ENCODE results near the gene CPPED1. TPM values are rescaled to one million over a fixed set of nuclear protein-coding genes. Genes with fewer than 3 reads are reported as not detected.

The CPPED1 gene
- total RNA-seq, 1 donor from 2014 or later, result 15.0 TPM

- no peak for DNase-seq (ENCODE audit: low read depth)
- no peak overlapping the region for H3K4me3 ChIP-seq (ENCODE audit: low read depth, low read length)
- TF ChIP-seq, protein P1, sequence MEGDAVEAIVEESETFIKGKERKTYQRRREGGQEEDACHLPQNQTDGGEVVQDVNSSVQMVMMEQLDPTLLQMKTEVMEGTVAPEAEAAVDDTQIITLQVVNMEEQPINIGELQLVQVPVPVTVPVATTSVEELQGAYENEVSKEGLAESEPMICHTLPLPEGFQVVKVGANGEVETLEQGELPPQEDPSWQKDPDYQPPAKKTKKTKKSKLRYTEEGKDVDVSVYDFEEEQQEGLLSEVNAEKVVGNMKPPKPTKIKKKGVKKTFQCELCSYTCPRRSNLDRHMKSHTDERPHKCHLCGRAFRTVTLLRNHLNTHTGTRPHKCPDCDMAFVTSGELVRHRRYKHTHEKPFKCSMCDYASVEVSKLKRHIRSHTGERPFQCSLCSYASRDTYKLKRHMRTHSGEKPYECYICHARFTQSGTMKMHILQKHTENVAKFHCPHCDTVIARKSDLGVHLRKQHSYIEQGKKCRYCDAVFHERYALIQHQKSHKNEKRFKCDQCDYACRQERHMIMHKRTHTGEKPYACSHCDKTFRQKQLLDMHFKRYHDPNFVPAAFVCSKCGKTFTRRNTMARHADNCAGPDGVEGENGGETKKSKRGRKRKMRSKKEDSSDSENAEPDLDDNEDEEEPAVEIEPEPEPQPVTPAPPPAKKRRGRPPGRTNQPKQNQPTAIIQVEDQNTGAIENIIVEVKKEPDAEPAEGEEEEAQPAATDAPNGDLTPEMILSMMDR (conservative IDR thresholded peaks at IDR 0.05; ENCODE audit: low read depth, low read length), result no peak
Observed at GRCh38 chr16:12703935-12704334, 99.8 kb downstream of the CPPED1 start.

GRCh38 chr16:12700161-12700560 lies 103.5 kb downstream of the CPPED1 start:
- DNase-seq (ENCODE audit: low read depth), result no peak
- no peak overlapping the region for H3K4me3 ChIP-seq (ENCODE audit: low read depth, low read length)
- TF ChIP-seq, protein P1 (conservative IDR thresholded peaks at IDR 0.05; ENCODE audit: low read depth, low read length), result no peak

DNA sequence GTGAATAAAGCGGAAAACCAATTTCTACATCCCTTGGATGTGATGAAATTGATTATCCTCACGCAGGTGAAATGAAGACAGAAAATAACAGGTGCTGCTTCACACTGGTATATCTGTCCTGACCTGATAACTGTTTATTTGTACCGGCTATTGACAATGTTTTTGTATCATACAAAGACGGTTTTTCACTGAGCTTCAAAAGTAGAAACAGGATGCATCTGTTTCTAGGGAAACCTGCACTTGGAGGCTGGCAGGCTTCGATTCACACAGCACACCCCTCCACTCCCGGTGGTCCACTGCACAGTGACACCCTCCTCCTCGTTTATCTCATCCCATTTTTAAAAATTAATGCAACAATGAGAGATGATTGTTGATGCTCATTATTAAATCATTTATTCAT lies 104.5 kb downstream of the CPPED1 start:
- TF ChIP-seq, protein P1 (conservative IDR thresholded peaks at IDR 0.05; ENCODE audit: low read depth, low read length), result no peak
- no peak overlapping the region for H3K4me3 ChIP-seq (ENCODE audit: low read depth, low read length)

DNA sequence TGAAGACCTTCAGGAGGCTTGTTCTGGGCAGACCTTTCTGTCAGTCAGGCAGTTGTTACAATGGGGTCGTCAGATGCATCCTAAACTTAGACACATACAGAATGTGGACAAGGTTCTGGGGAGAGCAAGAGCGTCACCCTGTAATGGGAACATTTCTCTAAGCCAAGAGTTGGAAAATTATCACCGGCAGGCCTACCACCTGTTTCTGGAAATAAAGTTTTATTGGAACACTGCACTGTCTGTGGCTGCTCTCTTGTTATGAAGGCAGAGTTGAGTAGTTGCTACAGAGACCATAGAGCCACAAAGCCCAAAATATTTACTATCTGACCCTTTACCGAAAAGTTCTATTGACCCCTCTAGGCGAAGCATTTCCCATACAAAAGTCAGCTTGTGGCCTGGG lies 106.2 kb downstream of the CPPED1 start:
- DNase-seq (ENCODE audit: low read depth), result no peak
- no peak overlapping the region for H3K4me3 ChIP-seq (ENCODE audit: low read depth, low read length)
- TF ChIP-seq, protein P1 (conservative IDR thresholded peaks at IDR 0.05; ENCODE audit: low read depth, low read length), result no peak

More for the DNA sequence above, 104.5 kb downstream of the CPPED1 start:
- no peak for DNase-seq (ENCODE audit: low read depth)

- TF ChIP-seq, protein P1 (conservative IDR thresholded peaks at IDR 0.05; ENCODE audit: low read depth, low read length), result no peak
- H3K4me3 ChIP-seq (ENCODE audit: low read depth, low read length), result no peak overlapping the region
- no peak for DNase-seq (ENCODE audit: low read depth)
Observed at GRCh38 chr16:12695454-12695853, 108.2 kb downstream of the CPPED1 start.

DNA sequence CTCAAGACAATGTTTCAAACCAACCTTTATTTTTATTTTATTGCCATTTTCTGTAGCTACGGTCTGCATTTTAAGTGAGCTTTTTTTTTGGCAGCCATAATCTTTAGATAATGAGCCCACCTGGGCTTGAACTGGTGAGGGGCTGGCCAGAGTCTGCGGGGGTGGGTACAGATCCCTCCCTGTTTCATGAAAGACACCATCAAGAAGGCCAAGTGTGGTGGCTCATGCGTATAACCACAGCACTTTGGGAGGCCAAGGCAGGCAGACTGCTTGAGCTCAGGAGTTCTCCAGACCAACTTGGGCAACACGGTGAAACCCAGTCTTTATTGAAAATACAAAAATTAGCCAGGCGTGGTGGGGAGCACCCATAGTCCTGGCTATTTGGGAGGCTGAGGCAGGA lies 113.7 kb downstream of the CPPED1 start:
- H3K4me3 ChIP-seq (ENCODE audit: low read depth, low read length), result no peak overlapping the region
- TF ChIP-seq, protein P1 (conservative IDR thresholded peaks at IDR 0.05; ENCODE audit: low read depth, low read length), result no peak
- DNase-seq (ENCODE audit: low read depth), result no peak
